Right lobe of liver (tissue), 4 donors: ENCODE measurements around the gene LRSAM1.

ENCODE experiments used
- CTCF ChIP-seq, 4 donors: fragments of 200-600 bp in 3 of 4; fragments of 450-650 bp in 1 of 4; IDR thresholded peaks; one replicate each; pipeline versions ENCODE4 v1.5.1 to v1.8.0; 2016 to 2022; ENCODE audit warnings: antibody characterized with exemption in 4 of 4, mild to moderate bottlenecking in 2 of 4
- POLR2A ChIP-seq: fragments of 450-650 bp; IDR thresholded peaks from one replicate; pipeline ENCODE4 v1.6.1; 2017; ENCODE audit warnings: antibody characterized with exemption, mild to moderate bottlenecking
- donor health status: DM: no; HTN: no; CAD: no.
- donor health status: DM: no; HTN: no; CAD: no.
- donor health status: DM: no; HTN: yes; CAD: no.

GRCh38 chr9:127463382-127463781 is 12.1 kb downstream of the LRSAM1 start:
- TF ChIP-seq POLR2A (no peak), CTCF (IDR thresholded peaks at IDR 0.05) (no peak)
